Dermis microvascular lymphatic vessel endothelial cell (primary cell): Measurements from ENCODE around the gene LITAFD. TPM values are rescaled to one million over a fixed set of nuclear protein-coding genes. Genes with fewer than 3 reads are reported as not detected.
A peak's percentile ranks its signal among the peaks of the same experiment; 100 is the strongest.
"Not testable (repeated sequence)": the region's sequence is repeated elsewhere in the genome, so short reads cannot be mapped to it uniquely, and the experiment has no call there.

Experiments used
- DNase-seq, 2 donors: peaks; one replicate each; pipeline versions ENCODE4 v3.0.0 to v3.0.0-alpha.2; 2010; ENCODE audit warnings: low read depth in 2 of 2
- total RNA-seq: library from RNA; depleted of rRNA; stranded (reverse); fragments of >200 nt; gene quantifications from 2 replicates; pipeline ENCODE4 v1.2.1, GENCODE V29; 2014

The LITAFD gene
- total RNA-seq, 1 donor from 2014 or later = not detected

DNA sequence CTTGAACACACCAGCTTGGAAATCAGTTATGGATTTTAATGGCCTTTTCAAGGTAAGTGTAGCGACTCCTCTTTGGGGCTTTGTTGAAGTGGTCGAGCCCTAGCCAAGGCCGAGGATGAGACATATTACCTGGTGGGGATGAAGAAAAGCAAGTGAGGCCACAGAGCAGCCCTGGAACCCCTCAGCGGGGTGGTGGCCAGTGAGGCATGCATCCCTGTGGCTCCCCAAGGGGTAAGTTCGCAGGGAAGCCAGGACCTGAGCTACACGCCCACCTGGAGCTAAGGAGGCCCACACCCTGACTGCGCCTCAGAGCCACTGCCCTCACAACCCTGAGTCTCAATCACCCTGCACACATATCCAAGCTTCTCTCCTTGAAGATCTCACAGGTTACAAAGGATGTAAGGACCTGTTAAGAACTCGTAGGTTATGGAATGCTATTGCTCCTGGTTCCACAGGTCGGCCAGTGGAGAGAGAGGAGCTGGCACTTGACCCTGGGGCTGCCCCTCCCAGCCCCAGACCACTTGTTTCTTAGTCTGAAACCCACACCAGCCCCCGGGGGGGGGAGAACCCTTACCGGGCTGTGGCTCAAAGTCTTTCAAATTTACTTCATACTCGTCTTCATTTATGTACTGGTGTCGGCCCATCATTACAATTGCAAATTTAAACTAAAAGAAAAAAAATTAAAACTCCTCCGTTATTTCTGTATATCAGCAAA lies 12.0 kb downstream of the LITAFD start:
- no peak for DNase-seq

GRCh38 chr16:8894736-8895334 lies 12.7 kb downstream of the LITAFD start:
- no peak for DNase-seq

DNA sequence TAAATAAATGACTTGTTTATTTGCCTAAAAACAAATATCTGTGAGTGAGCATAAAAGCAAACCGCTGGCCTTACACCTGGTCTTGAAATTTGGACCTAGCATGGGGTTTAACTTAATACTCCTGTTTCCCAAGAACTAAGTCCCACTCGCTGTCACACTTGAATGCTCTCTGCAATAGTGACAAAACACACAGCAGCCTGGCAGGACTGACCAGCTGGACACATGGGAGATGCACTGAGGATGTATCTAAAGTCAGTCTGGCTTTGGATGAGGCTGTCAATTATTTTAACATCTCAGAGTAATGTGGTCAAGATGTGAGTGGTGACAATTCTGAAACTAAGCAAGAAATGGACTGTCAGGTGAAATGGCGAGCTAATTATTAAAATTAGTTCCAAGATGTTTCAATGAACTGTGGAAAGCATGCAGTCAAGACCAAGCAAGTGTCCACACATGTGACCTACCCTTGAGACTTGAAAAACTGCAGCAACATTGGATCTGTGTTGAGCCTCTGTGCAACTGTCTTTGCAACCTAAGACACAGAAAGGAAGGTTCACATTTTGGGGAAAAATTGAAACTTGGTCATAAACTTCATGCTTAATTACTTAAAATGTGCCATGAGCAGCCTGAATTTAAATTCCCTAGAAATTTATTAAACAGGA lies 16.6 kb downstream of the LITAFD start:
- no peak for DNase-seq

- DNase-seq = no peak
These were observed 17.7 kb downstream of the LITAFD start for GRCh38 chr16:8899709-8900317.

DNA sequence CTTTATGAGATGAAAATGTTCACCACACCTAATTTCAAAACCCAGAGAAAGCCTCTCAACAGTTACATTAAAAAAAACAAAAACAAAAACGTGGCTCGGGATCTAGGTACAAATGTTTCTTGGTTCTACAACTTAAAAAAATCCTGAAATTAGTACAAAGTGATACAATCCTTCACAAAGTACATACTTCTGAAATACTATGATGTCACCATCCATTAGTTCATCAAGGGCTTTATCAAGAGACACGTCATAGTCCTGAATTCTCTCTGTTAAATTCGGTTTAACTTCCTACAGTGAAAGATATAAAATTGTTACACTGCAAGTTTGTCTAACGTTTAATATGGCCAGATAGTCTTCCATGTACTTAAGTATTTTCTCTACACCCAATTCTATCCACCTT lies 18.2 kb downstream of the LITAFD start:
- no peak for DNase-seq

DNA sequence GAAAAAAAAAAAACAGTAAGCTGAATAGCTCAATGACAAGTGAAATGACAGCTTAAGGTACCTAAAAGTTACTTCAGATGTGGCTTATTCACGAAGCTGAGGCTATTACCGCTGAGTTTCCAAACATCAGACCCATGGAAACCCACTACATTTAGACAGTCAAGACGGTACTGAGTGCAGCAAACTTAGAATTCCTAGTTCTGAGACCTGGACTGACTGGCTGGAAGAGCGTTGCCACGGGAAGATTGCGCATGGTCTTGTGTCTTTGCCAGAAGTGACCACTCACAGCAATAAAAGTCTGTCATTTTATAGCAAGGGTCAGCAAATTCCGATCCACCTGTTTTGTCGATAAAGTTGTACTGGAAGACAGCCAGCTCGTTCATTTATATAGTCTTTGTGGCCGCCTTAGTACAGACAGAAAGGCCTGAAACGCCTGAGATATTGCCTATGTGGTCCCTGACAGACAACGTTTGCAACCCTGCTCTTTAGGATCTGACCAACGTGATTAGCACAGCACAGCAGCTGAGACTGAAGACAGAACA lies 19.2 kb downstream of the LITAFD start:
- DNase-seq = no peak

DNA sequence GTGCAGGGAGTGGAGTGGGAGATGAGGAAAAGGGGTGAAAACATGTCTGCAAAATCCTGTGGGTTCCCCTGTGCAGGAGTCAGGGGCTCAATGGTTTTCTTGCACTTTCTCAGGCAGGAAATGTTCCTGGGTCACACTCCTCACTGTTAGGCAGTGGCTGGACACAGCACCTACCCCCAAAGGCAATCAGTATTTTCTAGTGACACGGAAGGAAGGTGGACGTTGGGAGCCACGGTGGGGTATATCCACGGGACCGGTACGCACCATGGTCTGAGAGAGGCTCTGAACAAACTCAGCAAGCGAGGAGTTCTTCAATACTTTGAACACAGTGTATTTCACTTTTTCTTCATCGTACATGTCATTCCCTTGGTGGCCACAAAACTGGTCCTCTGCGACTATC lies 20.9 kb downstream of the LITAFD start:
- DNase-seq = no peak

- no peak for DNase-seq
These were observed 21.9 kb downstream of the LITAFD start for GRCh38 chr16:8904018-8904430.

DNA sequence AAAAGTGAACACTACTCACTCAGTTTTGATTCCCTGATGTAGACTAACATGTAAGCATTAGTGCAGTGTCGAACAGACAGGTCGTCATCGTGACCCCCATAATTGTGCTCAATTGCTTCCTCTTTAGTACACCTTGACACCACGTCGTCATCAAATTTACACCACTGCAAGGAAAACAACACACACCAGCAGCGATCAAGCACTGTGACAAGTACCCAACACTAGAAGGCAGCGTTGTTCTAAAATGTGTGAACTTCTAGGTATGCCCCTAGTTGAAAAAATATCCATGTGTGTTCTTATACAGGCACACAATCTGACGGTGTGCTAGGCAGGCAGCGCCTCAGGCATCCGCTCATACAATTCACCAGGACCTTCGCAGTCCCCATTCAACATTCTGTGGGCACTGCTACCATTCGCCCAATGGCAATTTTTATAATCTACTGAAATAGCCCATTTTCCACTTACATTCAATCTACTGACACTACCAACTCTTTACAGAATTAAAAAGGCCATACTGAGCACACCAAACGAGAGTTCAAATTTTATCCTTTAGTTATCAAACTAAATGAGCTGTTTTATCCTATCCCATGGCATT lies 23.1 kb downstream of the LITAFD start:
- DNase-seq = peak; percentile 46 to 62

DNA sequence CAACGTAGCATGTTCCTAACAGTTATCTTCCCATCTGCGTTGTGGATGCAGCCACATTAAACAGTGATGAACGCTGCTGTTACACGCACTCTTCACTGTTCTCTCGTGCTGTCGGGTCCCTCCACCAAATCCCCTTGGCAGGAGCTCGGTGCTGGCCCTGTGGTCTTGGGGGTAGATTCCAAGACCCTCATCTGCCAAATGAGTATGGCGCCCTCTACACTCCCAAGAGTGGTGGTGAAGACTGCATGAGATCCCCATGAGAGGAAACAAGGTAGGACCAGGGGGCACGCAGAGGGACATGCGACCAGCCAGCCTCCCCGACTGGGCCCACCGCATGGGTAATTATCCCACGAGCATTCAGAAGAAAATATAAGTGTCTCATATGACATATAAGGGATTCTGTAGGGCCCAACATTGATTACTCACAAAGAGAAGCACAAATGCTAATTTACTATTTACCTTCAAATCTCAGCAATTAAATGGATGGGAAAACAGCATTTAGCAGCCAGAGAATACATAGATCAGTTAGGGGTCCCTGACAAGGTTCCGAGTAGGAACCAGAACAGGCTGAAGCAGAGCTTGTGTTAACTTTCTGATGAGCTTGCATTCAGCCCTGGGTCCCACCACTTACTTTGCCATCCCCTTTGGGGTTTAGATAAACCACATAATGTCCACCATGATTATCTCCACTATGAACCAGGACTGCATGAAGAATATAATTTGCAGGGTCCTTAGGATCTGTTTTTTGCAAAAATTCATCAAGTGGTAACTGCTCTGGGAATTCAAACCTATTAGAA lies 23.8 kb downstream of the LITAFD start:
- no peak for DNase-seq

GRCh38 chr16:8907096-8907495 lies 24.9 kb downstream of the LITAFD start:
- DNase-seq = no peak

DNA sequence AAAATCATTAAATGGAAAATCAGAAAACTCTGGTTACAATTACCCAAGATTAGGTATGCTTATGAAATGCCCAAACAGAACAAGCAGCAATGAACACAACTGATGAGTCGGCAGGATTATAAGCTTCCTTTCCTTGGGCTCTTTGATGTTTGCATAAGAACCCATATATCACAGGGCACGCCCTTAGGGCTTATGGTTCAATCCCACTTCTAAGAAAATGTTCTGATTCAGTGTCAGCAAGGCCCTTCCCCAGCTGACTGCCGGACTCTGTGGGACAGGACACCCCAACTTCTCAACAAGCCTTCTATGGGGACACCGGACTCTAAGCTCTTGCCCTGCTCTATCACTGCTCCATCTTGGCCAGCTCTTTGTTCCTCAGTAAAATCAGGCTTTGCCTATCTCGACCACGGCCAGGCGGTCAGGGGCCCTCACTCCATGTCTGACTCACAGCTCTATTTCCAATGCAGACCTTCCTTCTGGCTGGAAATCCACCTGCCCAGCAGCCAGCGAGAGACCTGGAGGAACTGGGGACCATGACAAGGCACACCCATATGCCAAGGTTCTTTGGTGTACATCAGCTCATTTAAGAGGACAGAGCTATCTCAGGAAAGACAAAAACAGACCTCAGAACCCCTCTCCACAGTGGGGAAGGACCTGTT lies 26.8 kb downstream of the LITAFD start:
- DNase-seq = no peak

DNA sequence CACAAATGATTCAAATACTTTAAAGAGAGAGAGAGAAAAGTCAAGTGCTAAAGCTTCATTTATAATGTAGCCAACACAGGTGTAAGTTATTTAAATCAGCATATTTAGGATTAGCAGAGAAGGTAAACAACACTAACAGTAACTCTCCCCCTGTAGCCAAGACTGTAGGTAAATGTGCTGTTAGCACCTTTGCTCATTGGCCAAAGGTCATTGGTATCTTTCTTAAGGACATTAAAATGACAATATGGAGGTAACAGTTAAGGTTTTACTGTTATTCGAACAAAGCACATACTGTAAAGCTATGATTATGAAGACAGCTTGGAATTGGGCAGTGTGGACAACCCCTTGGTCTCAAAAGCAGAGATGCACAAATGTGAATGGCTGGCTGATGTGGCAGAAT lies 28.7 kb downstream of the LITAFD start:
- no peak for DNase-seq

DNA sequence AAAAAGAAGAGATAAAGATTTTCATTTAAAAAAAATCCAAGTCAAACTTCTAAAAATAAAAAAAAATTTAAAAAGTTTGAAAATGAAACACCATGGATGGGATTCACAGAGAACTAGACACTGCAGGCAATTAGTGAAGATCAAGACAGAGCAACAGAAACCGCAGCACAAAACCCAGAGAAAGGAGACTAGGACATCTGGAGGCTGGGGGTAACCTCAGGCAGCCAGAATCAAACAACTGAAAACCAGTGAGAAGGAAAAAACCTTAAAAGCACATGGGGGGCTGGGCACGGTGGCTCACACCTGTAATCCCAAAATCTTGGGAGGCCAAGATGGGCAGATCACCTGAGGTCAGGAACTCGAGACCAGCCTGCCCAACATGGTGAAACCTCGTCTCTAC lies 30.6 kb downstream of the LITAFD start:
- no peak for DNase-seq

DNA sequence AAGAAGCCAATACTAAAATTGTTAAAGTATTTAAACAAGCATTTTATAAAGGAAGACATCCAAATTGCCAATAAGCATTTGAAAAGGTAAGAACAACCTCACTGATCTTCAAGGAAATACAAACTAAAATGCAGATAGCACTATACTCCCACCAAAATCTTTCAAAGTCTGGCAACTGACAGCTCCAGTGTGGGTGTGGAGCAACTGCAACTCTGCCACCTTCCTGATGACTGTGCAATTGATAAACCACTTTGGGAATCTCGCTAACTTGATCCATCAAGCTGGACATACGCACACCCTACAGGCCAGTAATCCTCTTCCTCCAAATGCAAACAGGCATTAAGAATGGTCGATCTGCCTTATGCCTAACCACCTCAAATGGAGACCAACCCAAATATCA lies 31.9 kb downstream of the LITAFD start:
- DNase-seq = no peak

- no peak for DNase-seq
These were observed 33.7 kb downstream of the LITAFD start for GRCh38 chr16:8915722-8916301.

DNA sequence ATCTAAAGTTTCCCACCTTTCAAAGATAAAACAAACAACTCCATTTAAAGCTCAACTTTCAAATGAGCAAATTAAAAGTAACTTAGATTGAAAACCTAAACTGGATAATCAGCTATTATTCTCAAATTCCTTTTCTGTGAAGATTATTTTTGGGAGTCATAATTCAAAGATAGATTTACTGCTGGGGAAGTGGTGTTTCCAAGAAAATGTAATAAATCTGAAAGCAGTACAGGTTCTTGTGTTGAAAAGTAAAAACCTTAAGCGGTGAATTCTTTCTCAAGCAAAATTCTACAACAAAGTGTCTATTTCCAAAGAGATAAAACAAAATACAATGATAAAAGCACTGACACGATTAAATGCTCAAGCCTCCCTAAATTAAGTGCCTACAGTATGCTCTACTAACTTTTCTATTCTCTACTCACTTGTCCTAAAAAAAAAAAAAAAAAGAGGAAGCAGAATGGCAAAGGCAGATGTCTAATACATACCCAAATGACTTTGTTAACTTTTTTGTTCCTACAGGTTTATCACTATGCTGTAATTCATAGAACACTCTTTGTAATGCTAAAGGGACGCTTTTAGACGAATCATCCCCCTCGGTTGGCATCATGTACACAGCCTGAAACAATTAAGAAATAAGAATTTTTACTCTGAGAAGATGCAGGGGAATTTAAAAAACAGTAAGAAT lies 34.5 kb downstream of the LITAFD start:
- no peak for DNase-seq

- DNase-seq = not testable (repeated sequence)
These were observed 35.2 kb downstream of the LITAFD start for GRCh38 chr16:8917336-8917735.
